T follicular helper cell (primary cell): ENCODE results near the gene HNF1B.
"Not testable (repeated sequence)": the region's sequence is repeated elsewhere in the genome, so short reads cannot be mapped to it uniquely, and the experiment has no call there.

Experiments used
- DNase-seq: peaks from one replicate; pipeline ENCODE4 v3.0.0-alpha.2; 2020; ENCODE audit warnings: low read depth
- total RNA-seq, 2 experiments: gene quantifications; one replicate each; lab custom pipeline; 2026; lab: John Stamatoyannopoulos, UW

The HNF1B gene, protein sequence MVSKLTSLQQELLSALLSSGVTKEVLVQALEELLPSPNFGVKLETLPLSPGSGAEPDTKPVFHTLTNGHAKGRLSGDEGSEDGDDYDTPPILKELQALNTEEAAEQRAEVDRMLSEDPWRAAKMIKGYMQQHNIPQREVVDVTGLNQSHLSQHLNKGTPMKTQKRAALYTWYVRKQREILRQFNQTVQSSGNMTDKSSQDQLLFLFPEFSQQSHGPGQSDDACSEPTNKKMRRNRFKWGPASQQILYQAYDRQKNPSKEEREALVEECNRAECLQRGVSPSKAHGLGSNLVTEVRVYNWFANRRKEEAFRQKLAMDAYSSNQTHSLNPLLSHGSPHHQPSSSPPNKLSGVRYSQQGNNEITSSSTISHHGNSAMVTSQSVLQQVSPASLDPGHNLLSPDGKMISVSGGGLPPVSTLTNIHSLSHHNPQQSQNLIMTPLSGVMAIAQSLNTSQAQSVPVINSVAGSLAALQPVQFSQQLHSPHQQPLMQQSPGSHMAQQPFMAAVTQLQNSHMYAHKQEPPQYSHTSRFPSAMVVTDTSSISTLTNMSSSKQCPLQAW
- total RNA-seq, result 0 reads per million in 2 experiments

DNA sequence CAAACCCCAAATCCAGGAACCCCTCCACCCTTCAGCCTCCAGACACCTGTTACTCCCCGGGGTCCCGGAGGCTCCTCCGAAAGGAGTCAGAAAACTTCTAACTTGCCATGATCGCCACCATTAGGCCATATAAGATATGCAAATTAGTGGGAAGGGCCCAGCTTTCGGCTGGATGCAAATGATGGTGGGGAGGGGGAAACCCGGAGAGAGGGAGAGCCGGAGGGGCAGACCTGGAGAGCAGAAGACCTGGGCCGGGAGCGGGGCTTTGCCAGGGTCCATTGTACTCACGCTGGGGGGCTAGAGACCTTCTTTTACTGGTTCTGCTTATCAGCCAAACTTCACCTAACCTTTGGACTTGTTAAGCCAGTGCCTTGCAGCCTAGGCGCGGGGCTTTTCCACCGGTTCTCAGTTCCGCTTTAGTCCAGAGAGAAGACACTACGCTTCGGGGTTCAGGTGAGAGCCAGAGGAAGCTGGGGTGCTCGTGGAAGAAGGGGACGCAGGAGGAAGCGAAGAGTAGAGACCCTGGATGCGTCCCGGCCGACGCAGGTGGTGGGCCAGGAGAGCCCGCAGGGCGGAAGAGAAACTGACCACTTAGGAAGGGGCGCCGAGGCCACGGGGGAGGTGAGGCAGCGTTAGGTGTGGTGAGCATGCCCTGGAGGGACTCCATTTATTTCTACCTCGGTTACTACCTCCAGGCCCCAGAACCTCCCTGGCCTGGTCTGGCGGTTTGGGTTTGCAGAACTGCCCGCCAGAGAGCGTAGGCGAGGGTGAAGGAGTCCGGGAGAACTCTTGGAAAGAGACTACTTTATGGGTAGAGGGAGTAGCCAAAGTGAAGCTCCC is at the start of gene HNF1B:
TSS of gene HNF1B (minus strand) at position 99 of the 840 bp plus-strand sequence. CDS start 175 bp downstream, outside the sequence.
- no peak for DNase-seq

DNA sequence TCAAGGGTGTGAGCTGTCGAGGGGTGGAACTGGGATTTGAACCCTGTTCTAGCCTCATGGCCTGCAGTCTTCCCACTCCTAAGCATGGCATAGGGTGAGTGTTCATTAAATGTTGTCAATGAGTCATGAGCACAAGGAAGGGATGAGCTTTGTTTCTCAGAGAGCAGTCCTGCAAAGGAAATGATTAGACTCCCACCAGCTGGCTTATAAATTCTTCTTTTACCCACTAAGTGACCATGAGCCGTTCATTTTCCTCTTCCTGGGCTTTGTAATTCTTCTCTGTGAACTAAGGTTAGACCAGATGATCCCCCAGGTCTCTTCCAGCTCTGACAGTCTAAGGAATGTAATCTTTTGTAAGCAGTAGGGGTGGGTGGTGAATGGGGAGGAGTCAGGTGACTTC is 47.9 kb upstream of the HNF1B start:
- no peak for DNase-seq

DNA sequence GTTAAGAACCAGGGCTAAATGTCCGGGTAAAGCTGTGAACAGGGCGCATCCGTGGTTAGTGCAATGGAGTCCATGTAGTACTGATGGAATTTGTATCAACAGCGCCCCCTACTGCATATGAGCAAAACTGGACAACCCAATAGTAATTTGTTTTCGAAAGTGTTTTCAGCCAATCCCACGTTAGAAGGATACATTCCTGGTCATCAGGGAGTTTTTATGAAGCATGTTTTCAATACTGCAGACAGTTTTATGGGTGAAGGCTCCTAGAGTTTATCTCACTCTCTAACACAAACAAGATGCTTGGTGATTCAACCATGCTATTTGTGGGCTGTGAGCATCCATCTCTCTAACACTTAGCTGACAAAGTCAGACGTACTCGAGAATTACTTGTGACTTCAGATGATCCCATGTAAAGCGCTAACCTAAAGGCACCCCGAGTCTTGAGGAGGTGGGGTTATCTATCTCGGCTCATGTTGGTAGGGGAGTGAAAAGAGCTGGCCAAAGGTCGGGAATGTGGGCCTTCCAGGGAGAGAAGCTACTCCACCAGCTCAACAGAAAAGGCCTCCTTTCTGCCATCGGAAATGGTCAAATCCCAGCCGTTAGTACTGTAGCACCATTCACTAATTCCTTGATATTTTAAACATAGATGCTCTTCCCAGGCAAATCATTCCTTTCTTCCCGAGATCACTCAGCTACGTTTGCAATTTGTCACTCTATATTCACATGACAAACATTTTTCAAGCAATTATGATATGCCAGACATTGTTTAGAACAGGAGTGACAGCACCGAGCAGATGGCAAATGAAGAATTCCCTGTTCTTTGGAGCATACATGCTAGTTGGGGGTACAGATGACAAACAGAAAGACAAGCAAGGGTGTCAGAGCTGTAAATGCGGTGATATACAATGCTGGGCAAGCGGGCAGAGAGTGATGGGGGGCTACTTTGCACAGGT is 46.9 kb upstream of the HNF1B start:
- no peak for DNase-seq

DNA sequence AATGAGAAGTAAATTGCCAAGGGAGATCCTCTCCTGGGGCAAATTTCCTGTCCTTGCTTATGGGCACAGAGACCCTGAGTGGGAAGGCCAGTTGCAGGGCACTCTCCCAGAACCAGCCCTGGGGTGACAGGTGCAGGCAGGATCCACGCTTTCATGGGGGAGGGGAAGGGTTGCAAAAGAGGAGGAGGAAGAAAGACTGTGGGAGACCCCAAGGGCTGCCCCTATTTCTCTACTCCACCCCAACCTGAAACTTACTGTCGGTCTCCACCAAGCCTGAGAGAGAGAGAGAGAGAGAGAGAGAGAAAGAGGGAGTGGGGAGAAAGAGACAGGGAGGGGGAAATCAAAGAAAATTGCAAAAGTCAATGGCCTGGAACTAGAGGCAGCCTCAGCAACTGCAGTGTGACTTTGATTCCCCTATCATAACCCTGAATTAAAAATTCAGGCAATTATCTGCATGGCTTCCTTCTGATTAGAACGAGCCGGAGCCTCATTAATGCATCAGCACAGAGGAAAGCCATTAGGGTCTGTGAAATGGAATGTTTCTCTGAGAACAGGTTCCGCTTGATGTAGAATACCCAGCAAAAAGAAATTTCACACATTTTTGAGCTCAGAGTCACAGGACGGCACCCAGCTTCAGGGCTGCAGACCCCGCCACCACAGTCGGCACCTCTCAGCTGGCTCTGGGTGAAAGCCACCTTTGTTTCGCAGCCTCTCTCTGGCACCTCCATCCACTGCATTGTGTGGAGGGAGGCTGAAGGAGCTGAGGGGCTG is 45.1 kb upstream of the HNF1B start:
- no peak for DNase-seq

DNA sequence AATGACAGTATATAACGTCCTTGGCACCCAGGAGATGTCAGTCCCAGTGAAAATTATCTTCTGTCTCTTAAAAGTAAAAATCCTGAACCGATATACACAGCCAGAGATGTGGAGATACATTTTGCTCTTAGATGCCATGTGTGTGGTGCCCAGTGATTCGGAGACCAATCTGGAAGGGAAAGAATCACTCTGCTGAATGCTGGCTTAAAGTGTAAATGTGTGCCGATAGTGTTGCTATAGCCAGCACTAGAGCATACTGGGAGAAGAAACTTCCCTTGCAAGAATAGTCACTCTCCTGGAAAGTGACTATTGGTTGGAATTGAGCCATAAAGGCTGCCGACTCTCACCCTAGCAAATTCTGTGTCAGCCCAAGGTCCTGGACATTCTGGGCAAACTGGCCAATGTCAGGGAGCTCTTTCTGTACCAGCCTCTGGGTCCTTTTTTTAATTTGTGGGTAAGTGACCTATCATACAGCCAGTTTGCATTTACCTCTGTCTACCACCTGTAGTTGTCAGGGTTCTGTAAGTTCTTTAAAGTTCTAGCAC is 44.2 kb upstream of the HNF1B start:
- DNase-seq, result no peak

DNA sequence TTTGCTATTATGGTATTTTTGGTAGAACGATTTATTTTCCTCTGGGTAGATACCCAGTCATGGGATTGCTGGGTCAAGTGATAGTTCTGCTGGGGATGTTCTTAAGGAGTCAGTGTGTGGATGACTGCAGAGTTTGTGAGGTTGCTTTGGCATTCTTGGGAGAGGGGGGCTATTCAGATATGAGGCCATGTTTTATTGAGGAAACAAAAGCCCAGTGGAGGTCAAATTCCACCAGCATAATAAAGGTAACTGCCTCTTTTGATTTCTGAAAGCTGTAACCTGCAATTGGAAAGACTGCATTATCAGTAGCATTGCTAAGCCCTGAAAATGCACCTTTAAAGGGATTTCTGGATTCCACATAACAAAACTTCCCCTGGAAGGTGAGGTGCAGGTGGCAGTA is 43.7 kb upstream of the HNF1B start:
- no peak for DNase-seq

DNA sequence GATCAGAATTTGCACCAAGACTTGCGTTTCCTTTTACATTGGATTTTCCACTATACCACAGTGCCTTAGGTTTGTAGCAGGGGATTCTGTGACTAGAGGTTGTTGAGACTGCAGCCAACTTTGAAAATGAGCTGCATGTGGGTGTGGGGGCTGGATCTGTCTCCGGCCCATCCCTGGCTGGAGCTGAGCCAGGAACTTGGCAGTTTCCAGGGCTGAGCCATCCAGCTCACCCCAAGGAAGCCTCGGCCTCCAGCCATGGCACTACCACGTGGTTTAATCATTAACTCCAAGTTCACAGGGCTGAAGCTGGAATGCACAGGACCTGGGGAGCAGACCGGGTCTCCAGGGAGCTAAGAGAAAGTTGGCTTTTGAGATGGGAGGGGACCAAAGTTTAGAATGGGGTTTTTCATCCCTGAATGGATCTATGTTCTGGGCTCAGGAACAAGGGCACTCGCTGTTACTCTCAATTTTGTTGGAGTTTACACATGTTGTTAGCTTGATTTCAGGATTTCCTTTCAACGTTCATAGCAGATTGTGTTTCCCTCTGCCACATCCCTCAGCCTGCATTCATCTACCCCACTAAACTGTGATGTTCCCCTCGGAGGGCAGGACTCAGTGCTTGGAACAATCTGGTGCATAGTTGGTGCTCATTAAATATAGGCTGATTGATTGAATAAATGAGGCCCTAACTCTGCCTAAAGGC is 42.3 kb upstream of the HNF1B start:
- DNase-seq, result no peak

DNA sequence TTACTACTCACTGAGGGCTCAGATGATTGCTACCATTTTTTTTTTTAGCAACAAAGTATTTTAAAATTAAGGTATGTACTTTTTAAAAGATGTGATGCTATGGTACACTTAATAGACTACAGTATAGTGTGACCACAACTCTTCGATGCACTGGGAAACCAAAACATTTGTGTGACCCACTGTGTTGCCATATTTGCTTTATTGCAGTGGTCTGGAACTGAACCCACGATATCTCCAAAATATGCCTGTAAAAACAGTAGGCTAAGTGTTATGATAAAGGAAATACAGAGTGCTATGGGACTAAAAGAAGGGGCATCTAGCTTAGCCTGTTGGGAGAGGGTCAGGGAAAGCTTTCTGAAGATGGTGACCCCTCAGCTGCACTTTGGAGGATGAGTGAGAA is 41.6 kb upstream of the HNF1B start:
- no peak for DNase-seq

DNA sequence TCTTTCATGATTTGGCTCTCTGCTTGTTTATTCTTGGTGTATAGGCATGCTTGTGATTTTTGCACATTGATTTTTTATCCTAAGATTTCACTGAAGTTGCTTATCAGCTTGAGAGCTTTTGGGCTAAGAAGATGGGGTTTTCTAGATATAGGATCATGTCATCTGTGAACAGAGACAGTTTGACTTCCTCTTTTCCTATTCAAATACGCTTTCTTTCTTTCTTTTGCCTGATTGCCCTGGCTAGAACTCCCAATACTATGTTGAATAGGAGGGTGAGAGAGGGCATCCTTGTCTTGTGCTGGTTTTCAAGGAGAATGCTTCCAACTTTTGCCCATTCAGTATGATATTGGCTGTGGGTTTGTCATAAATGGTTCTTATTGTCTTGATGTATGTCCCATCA is 37.6 kb upstream of the HNF1B start:
- DNase-seq, result not testable (repeated sequence)

DNA sequence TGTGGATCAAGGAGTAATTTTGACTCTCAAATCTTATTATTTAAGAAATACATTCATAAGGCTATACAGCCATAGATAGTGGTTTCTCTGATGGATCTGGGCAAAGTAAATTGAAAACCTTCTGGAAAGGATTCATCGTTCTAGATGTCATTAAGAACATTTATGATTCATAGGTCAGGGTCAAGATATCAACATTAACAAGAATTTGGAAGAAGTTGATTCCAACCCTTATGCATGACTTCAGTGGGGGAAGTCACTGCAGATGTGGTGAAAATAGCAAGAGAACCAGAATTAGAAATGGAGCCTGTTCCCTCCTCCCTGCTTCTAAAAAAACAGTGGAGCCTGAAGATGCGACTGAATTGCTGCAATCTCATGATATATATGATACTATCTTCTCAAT is 36.6 kb upstream of the HNF1B start:
- DNase-seq, result no peak

DNA sequence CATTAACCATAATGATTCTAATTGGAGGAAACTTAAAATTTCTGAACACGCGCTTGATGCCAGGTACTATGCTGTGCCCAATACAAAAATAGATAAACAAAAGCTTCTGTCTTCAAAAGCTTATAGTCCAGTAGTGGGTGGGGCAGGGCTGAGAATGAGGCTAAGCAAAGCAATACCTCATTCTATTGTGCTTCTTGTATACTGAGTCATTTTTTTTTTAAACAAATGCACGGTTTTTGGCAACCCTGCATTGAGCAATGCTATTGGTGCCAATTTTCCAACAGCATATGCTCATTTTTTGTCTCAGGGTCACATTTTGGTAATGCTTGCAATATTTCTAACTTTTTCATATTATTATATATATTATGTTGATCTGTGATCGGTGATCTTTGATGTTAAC is 34.7 kb upstream of the HNF1B start:
- no peak for DNase-seq

DNA sequence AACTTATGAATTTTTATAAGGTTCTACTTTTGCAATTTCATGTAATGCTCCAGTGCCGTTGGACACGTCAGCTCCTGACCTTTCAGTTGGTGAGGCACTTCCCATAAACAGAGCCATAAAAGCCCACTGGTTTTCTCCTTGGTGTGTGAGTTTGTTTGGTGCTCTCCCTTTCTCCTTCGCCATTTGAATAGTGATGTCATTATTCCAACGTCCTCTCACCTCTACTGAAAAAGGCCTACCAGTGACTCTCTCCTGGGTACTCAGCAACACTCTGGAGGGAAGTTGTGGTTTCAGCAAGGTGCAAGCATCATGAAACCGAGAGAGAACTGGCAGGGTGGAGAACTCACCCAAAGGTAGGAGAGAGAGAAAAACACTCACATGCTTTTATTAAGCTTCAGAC is 29.6 kb upstream of the HNF1B start:
- no peak for DNase-seq

DNA sequence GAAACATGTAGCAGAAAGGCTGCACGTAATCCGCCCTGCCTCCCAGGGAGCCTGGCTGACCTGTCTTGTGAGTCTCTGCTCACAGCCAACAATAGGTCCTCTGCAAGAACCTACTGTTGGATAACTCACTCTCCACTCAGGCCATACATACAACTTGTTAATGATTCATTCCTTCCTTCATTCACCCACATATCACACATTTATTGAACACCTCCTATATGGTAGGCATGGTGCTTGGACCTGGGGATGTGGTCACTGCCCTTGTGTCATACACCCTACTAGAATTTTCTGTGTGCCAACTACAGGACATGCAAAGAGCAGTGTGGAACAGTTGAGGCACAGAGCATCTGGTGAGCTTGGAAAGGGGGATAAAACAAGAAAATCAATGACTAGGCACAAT is 28.1 kb upstream of the HNF1B start:
- no peak for DNase-seq

DNA sequence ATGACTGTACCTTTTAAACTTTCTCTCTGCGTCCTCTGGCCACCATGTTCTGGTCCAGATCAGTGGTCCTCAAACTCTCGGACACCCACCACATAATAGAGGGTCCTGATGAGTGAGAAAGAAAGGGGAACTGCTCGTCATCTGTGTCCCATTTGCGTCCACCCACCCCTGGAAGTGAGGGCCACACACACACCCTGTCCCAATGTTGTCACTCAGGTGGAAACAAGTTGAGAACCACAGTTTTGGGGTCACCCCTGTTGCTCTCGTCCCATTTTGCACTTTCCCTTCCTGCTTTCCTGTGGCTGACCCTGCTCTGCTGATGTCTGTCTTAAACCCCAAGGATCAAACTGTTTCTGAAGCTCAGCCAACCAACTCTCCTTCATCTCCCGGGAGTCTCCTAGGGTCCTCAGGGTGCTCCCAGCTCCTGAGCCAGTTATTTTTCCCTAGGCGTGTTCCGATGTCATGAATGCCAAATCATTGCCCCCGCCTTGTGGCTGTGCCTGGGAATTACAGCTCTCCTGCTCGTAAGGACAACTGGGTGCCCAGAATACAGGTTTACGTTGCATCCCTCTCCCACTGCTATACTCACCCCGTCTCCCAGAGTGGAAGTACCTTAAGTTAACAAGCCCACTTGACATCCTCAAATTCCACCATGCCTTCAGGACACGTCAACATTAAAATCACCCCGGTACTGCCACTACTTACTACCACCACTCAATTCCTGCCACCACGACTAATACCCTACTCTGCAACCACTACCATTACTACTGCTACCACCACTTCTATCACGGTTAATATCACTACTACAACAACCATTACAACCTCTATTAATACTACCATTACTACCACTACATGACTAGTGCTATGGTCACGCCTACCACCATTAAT is 26.0 kb upstream of the HNF1B start:
- DNase-seq, result no peak

DNA sequence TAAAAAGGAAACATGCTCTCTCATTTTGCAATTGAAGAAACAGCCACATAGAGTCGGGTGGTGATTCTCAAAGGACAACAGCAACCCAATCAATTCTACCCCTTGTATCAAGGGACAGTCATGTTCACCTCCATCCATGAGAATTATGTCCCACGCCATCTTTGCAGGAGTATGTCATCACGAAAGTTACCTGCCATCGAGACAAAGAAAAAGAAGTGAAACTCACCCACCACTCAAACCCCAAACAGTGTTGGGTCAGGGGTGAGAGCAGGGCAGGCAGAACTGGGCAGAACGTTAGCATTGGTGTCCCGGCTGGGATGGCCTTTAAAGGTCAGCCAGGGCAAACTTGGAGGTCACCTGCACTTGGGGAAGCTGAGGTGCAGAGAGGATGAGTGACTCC is 24.2 kb upstream of the HNF1B start:
- no peak for DNase-seq

DNA sequence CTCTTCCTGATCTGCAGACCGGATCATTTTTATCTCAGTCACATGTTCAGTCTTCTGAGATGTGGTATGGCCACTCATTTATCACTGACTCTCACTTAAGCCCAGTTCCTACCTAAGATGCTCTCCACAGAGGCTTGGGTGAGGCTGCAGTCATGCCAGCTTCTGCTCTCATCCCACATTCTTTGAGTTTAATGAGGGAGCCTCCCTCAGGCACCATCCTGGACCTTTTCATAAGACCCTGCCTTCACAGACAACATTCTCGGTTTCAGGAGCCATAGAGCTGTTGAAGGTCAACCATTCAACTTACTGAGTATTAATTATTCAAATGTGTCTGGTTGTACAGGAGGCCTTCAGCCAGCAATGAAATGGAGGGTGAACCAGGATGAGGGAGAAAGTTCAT is 23.6 kb upstream of the HNF1B start:
- no peak for DNase-seq

DNA sequence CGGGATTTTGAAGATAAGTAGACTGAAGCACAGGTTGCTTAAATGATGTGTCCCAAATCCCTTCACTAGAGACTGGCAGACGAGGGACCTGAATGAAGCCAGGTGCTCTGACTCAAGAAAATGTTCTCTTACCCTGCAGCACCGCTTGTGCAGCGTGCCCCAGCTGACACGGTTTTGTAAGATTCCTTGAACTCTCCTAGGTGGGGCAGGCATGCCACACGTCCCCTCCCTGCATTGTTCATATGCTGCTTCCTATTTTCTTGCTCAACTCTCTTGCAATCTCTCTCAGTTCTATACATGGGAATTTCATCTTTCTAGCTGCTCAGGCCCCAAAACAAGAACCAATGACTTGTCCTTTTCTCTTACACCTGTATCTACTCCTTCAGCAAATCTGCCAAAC is 22.1 kb upstream of the HNF1B start:
- no peak for DNase-seq

DNA sequence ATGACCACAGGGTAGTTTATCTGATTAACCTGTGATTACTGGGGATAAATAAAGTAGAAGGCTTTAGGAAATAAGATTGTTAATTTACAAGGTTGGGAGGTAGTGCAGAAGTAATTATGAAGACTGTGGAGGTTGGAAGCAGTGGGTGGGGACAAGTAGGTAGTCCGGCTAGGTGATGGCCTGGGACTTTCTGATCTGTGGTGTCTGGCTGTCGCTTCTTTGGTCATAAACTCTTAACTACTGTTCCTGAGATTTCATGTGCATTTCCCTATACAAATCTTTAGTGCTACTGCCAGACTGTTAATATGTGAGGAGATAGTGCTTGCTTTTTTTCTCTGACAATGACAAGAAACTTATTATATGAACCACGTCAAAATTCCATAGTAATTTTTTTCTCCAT is 19.5 kb upstream of the HNF1B start:
- no peak for DNase-seq

DNA sequence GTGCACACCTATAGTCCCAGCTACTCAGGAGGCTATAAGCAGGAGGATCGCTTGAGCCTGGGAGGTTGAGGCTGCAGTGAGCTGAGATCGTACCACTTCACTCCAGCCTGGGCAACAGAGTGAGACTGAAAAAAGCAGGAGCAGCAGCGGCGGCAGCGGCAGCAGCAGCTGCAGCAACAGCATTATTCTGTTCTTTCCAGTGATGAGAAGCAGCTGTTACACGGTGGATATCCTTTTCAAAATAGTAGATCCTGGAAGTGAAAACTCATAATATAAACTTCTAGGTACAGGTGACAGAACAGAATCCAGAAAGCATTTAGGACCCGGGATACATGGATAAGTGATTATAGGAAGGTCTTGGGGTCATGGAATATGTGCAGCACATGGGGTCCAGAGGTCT is 17.8 kb upstream of the HNF1B start:
- DNase-seq, result no peak
